Peyer's patch (tissue), 4 donors: ENCODE measurements around the gene SPATA16.

ENCODE experiments used
- POLR2A ChIP-seq, 2 donors: fragments of 450-650 bp; IDR thresholded peaks; one replicate each; pipeline ENCODE4 v1.5.1; 2017; ENCODE audit warnings: antibody characterized with exemption in 2 of 2, mild to moderate bottlenecking in 2 of 2, moderate library complexity in 2 of 2
- TF ChIP-seq, protein P1 (sequence below), 6 experiments: fragments of 450-650 bp in 4 of 6; fragments of 200-600 bp in 2 of 6; sonication (generic) in 1 of 6; IDR thresholded peaks; one replicate each; pipeline ENCODE4 v1.5.1; 2017 to 2019; ENCODE audit warnings: antibody characterized with exemption in 6 of 6, mild to moderate bottlenecking in 3 of 6, moderate library complexity in 1 of 6

DNA sequence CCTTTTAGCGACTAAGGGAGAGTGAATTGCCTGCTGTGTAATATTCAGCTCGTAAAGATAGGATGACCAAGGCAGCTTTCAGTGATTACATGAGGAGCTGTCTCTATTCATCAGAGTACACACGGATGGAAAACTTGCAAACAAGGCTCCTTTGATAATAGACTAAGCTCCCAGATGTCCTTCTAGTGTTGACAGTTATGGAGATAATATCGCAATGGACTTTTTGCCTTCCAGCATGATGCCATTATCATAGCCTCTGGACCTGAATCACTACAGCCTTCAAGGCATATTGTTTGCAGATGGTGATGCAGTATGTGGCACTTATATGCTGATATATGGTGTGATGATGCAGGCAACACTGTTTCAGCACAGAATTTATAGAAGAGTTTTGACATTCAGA is 296.6 kb downstream of the SPATA16 start:
- TF ChIP-seq, protein P1, sequence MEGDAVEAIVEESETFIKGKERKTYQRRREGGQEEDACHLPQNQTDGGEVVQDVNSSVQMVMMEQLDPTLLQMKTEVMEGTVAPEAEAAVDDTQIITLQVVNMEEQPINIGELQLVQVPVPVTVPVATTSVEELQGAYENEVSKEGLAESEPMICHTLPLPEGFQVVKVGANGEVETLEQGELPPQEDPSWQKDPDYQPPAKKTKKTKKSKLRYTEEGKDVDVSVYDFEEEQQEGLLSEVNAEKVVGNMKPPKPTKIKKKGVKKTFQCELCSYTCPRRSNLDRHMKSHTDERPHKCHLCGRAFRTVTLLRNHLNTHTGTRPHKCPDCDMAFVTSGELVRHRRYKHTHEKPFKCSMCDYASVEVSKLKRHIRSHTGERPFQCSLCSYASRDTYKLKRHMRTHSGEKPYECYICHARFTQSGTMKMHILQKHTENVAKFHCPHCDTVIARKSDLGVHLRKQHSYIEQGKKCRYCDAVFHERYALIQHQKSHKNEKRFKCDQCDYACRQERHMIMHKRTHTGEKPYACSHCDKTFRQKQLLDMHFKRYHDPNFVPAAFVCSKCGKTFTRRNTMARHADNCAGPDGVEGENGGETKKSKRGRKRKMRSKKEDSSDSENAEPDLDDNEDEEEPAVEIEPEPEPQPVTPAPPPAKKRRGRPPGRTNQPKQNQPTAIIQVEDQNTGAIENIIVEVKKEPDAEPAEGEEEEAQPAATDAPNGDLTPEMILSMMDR (IDR thresholded peaks at IDR 0.05): no peak
- no peak for TF ChIP-seq POLR2A (IDR thresholded peaks at IDR 0.05)
